Measurements from ENCODE around the gene ARSK. TPM values are rescaled to one million over a fixed set of nuclear protein-coding genes. Genes with fewer than 3 reads are reported as not detected.
A peak's percentile ranks its signal among the peaks of the same experiment; 100 is the strongest.

The ARSK gene
- total and polyA plus RNA-seq, 10 of the 15 experiments (the other 5 are each of a cell fraction or from before 2014, with no cell fraction given), result 1.6 to 9.5 (median 5.8) TPM

DNA sequence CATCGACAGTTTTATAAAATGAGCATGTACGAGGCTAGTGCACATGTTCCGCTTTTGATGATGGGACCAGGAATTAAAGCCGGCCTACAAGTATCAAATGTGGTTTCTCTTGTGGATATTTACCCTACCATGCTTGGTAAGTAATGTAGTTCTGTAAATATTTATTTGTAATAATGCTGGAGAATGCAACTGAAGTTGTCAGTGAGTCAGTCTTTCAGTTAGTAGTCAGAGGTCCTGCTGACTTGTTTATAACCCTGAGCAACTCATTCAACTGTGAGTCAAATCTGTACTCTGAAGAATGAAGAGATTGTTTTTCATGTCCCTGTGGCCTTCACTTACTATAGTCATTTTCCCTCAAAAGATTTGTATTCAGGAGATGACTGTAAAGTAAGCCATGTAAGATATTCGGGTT is 36.6 kb downstream of the ARSK start (continued):
- TF ChIP-seq PRDM15 (CRISPR knock-in tag; IDR thresholded peaks at IDR 0.05) (no peak), MYB (IDR thresholded peaks at IDR 0.05; ENCODE audit: borderline replicate concordance, low read depth, low read length) (no peak), POLR2AphosphoS5 (IDR thresholded peaks at IDR 0.05; ENCODE audit: low read length) (no peak), NFXL1 (IDR thresholded peaks at IDR 0.05; ENCODE audit: borderline replicate concordance) (no peak), CBFB (IDR thresholded peaks at IDR 0.05; ENCODE audit: low read depth) (no peak), NFIC (IDR thresholded peaks at IDR 0.05; ENCODE audit: low read depth, low read length) (peak; percentile 41; the same call in 1 of the 2 replicates), CUX1 (IDR thresholded peaks at IDR 0.05; ENCODE audit: insufficient replicate concordance, low read depth, low read length) (no peak), RFX5 (IDR thresholded peaks at IDR 0.05; ENCODE audit: low read depth, low read length) (no peak), RB1 (IDR thresholded peaks at IDR 0.05; ENCODE audit: borderline replicate concordance) (no peak), ZNF622 (IDR thresholded peaks at IDR 0.05) (no peak), BMI1 (IDR thresholded peaks at IDR 0.05; ENCODE audit: borderline replicate concordance) (no peak), PAX5 (IDR thresholded peaks at IDR 0.05; ENCODE audit: borderline replicate concordance, low read depth, low read length) (no peak), TBL1XR1 (IDR thresholded peaks at IDR 0.05; ENCODE audit: low read depth, low read length) (no peak), ZNF217 (IDR thresholded peaks at IDR 0.05) (no peak), EP300 (IDR thresholded peaks at IDR 0.05; ENCODE audit: borderline replicate concordance in 1 of 2, control insufficient read depth in 1 of 2, low read depth in 2 of 2, low read length in 2 of 2) (peak in 1 of 2 experiments; percentile 48; a peak in 1 of 4 replicates)
- TF ChIP-seq, protein P1, sequence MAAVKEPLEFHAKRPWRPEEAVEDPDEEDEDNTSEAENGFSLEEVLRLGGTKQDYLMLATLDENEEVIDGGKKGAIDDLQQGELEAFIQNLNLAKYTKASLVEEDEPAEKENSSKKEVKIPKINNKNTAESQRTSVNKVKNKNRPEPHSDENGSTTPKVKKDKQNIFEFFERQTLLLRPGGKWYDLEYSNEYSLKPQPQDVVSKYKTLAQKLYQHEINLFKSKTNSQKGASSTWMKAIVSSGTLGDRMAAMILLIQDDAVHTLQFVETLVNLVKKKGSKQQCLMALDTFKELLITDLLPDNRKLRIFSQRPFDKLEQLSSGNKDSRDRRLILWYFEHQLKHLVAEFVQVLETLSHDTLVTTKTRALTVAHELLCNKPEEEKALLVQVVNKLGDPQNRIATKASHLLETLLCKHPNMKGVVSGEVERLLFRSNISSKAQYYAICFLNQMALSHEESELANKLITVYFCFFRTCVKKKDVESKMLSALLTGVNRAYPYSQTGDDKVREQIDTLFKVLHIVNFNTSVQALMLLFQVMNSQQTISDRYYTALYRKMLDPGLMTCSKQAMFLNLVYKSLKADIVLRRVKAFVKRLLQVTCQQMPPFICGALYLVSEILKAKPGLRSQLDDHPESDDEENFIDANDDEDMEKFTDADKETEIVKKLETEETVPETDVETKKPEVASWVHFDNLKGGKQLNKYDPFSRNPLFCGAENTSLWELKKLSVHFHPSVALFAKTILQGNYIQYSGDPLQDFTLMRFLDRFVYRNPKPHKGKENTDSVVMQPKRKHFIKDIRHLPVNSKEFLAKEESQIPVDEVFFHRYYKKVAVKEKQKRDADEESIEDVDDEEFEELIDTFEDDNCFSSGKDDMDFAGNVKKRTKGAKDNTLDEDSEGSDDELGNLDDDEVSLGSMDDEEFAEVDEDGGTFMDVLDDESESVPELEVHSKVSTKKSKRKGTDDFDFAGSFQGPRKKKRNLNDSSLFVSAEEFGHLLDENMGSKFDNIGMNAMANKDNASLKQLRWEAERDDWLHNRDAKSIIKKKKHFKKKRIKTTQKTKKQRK (IDR thresholded peaks at IDR 0.05; ENCODE audit: low read depth, low read length), result no peak
- TF ChIP-seq, protein P2, sequence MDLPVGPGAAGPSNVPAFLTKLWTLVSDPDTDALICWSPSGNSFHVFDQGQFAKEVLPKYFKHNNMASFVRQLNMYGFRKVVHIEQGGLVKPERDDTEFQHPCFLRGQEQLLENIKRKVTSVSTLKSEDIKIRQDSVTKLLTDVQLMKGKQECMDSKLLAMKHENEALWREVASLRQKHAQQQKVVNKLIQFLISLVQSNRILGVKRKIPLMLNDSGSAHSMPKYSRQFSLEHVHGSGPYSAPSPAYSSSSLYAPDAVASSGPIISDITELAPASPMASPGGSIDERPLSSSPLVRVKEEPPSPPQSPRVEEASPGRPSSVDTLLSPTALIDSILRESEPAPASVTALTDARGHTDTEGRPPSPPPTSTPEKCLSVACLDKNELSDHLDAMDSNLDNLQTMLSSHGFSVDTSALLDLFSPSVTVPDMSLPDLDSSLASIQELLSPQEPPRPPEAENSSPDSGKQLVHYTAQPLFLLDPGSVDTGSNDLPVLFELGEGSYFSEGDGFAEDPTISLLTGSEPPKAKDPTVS (IDR thresholded peaks at IDR 0.05; ENCODE audit: low read depth, low read length), result no peak

Measured in GM12878 (cell line).